Ureter (tissue), 1 donor: ENCODE results near the gene NCAM1. TPM values are rescaled to one million over a fixed set of nuclear protein-coding genes. Genes with fewer than 3 reads are reported as not detected.

Experiments
- DNase-seq: peaks from one replicate; pipeline ENCODE4 v3.0.0-alpha.2; 2020; ENCODE audit warnings: low spot score
- total RNA-seq: library from RNA; stranded (reverse); gene quantifications from one replicate; pipeline ENCODE4 v1.2.4, GENCODE V29; 2023
- donor health status: DM: yes; HTN: yes; CAD: no.

Gene NCAM1
- total RNA-seq, 1 donor from 2014 or later = 26.7 TPM

DNA sequence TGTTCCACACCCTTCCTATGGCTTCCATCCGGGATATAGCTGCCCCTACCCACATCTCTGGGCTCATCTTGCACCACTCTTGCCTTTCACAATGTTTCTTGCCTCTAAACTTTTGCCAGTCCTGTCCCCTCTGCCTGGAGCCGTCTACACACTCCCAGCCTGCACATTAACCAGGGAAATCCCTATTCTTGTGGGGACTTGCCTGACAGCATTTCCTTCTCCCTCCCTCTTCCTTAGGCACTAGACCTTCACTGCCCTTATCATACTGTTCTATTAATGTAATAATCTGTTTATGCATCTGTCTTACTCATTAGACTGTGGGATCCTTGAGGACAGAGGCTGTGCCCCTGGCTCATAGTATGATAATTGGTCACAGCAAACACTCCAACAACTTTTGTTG, 347.4 kb downstream of the NCAM1 start:
- DNase-seq = no peak

- no peak for DNase-seq
These were observed 350.3 kb downstream of the NCAM1 start for GRCh38 chr11:113311536-113311935.

GRCh38 chr11:113313601-113314000, 352.4 kb downstream of the NCAM1 start:
- no peak for DNase-seq

DNA sequence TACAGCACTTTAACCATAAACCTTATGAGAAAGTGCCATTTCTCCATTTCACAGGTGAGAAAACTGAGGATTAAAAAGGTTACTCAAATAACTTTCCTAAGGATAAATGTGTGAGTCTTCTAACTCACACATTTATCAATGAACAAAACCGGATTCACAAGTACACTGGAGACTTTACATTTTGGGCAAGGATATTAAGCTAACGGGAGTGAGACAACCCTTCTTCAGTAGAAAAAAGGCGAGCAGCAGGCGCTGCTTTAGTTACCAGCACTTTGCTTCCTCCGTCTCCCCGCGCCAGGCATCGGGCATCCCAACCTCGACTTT, 352.8 kb downstream of the NCAM1 start:
- no peak for DNase-seq

GRCh38 chr11:113314389-113315301, 353.4 kb downstream of the NCAM1 start, which contains the start of gene TTC12:
Gene TTC12 (plus strand): TSS chr11:113314583. CDS start chr11:113316258, 1,675 bp downstream.
- DNase-seq = peak; percentile 96

DNA sequence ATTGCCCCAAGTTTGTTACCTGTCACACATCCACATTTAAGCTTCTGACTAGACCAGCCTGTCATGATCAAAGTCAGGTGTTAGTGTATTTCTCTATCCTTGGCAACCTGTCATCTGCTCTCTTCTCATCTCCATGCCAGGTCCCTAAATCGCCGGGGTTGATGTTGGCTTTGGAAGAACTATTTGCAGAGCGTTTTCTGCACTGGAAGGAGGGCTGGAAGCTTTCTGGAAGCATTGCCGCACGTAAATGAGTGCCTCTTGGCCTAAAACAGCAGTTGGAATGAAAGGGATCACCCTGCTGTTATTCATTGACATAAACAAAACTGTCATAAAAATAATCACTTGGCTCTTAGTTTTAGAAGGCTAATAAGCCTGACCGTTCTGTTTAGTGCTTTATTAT, 354.6 kb downstream of the NCAM1 start:
- no peak for DNase-seq

- no peak for DNase-seq
These were observed 355.0 kb downstream of the NCAM1 start for GRCh38 chr11:113316256-113316655.

GRCh38 chr11:113317339-113317738, 356.1 kb downstream of the NCAM1 start:
- DNase-seq = no peak

DNA sequence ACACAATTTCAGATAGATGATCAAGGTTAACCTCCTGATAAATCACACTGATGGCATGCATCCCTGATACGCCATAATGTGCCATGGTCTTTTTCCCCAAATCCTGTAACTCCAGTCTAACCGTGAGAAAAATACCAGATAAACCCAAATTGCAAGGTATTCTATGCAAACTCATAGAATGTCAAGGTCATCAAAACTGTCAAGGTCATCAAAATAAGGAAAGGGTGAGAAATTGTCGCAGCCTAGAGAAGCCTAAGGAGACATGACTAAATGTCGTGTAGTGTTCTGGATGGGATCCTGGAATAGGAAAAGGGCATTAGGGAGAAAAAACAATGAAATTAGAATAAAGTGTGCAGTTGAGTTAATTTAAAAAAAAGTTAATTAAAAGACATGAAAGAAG, 357.9 kb downstream of the NCAM1 start:
- no peak for DNase-seq

DNA sequence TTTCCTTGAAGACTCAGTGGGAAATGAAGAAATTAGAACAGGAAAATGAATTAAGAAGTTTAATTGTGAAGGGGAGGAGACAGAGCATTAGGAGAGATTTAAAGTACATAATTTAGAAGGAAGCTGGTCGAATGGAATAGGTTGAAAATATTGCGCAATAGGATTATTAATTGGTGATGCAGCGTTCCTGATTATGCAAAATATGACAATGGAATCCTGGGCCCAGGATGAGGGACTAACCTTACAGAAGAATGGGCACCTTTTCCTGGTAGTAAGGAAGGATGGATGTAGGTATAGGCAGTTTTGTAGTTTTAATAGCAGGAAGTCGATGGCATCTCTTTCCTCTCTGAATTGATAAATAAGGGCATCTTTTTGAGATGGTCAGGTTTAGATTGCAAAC, 360.9 kb downstream of the NCAM1 start:
- no peak for DNase-seq

- DNase-seq = no peak
These were observed 363.0 kb downstream of the NCAM1 start for GRCh38 chr11:113324250-113324649.
